ENCODE results near the gene AGPS. TPM values are rescaled to one million over a fixed set of nuclear protein-coding genes. Genes with fewer than 3 reads are reported as not detected.

Gene AGPS
- total RNA-seq, 1 donor from 2014 or later, result 60.1 TPM

DNA sequence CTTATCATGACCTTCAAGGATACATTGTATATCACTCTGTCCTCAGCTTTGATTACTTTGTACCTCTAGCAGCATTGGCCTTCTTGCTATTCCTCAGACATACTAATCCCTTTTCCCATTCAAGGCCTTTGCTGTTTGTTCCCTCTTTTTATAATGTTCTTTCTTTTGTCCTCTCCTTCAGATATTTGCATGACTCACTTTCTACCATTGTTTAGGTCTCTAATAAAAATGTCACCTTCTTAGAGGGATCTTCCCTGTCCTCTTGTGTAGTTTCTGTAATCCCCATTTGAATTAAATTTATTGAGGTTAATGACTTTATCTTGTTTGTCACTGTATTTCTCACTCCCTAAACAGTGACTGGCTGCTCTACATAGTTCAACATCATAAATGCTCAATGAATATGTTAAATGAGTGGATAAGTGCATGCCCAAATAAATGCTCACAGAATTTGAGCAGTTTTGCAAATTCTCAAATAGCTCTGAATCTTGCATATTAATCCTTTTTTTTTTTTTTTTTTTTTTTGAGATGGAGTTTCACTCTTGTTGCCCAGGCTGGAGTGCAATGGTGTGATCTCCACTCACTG lies 135.9 kb downstream of the AGPS start:
- Histone ChIP-seq H3K27me3 (ENCODE audit: low read depth) (no peaks in the 10 kb centered on the region), H3K4me1 (no peaks in the 10 kb centered on the region), H3K36me3 (peaks cover 15% of the 10 kb centered on the region), H3K27ac (no peak overlapping the region), H3K9me3 (no peaks in the 10 kb centered on the region), H3K4me3 (no peak overlapping the region)
- no peak for TF ChIP-seq CTCF (IDR thresholded peaks at IDR 0.05)
- no peak for ATAC-seq
- DNase-seq, result no peak
- intact Hi-C loops (cut with DNase I), result no loop called here

DNA sequence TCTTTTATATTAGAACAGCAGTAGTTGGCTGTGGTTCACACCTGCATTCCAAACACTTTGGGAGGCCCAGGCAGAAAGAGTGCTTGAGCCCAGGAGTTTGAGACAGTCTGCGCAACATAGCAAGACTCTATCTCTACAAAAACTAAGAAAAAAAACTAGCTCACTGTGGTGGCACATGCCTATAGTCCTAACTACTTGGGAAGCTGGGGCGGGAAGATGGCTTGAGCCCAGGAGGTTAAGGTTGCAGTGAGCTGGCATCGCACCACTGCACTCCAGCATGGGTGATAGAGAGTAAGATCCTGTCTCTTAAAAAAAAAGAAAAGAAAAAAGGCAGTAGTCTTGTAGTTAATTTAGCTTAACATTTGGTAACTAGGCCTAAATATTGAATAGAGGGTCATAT lies 136.6 kb downstream of the AGPS start:
- H3K27ac ChIP-seq, result no peak overlapping the region
- H3K4me1 ChIP-seq, result no peaks in the 10 kb centered on the region

GRCh38 chr2:177530561-177530960 lies 138.0 kb downstream of the AGPS start:
- no peak for DNase-seq
- intact Hi-C loops (cut with DNase I), result no loop called here

More for the DNA sequence above, 136.6 kb downstream of the AGPS start:
- intact Hi-C loops (cut with DNase I), result no loop called here
- H3K9me3 ChIP-seq, result no peaks in the 10 kb centered on the region
- no peak for DNase-seq
- no peak for ATAC-seq
- TF ChIP-seq CTCF (IDR thresholded peaks at IDR 0.05), result no peak
- H3K4me3 ChIP-seq, result no peak overlapping the region
- H3K27me3 ChIP-seq (ENCODE audit: low read depth), result no peaks in the 10 kb centered on the region
- peaks cover 15% of the 10 kb centered on the region for H3K36me3 ChIP-seq

DNA sequence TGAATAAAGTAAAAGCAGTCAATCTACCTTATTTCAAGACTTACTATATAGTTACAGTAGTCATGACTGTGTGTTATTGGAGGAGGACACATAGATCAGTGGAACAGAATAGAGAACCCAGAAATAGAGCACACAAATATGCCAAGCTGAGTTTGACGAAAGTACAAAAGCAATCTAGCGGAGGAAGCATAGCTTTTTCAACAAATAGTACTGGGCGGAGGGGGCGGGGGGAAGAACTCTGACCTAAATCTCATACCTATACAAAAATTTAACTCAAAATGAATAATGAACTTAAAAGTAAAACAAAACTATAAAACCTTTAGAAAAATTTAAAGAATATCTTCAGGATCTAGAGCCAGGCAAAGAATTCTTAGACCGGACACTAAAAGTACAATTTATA lies 139.1 kb downstream of the AGPS start:
- Histone ChIP-seq H3K4me3 (no peak overlapping the region), H3K36me3 (no peaks in the 10 kb centered on the region), H3K9me3 (no peaks in the 10 kb centered on the region), H3K4me1 (no peaks in the 10 kb centered on the region), H3K27ac (no peak overlapping the region), H3K27me3 (ENCODE audit: low read depth) (no peaks in the 10 kb centered on the region)
- intact Hi-C loops (cut with DNase I), result no loop called here
- no peak for TF ChIP-seq CTCF (IDR thresholded peaks at IDR 0.05)
- no peak for ATAC-seq
- DNase-seq, result no peak

More at GRCh38 chr2:177530561-177530960, 138.0 kb downstream of the AGPS start:
- Histone ChIP-seq H3K9me3 (no peaks in the 10 kb centered on the region), H3K36me3 (peaks cover 5% of the 10 kb centered on the region), H3K4me3 (no peak overlapping the region), H3K27ac (no peak overlapping the region), H3K4me1 (no peaks in the 10 kb centered on the region), H3K27me3 (ENCODE audit: low read depth) (no peaks in the 10 kb centered on the region)
- TF ChIP-seq CTCF (IDR thresholded peaks at IDR 0.05), result no peak
- no peak for ATAC-seq

DNA sequence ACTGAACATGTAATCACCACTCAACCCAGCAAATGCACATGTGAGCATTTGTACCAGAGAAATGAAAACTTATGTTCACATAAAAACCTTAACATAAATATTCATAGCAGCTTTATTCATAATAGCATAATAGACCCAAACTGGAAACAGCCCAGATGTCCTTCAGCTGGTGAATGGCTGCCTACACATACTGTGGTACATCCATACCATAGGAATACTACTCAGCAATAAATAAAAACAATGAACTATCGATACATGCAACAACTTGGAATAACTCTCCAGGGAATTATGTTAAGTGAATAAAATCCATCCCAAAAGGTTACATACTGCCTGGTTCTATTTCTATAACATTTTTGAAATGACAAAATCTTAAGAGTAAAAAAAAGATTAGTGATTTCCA lies 140.0 kb downstream of the AGPS start:
- H3K4me1 ChIP-seq, result no peaks in the 10 kb centered on the region
- H3K9me3 ChIP-seq, result no peaks in the 10 kb centered on the region
- H3K27me3 ChIP-seq (ENCODE audit: low read depth), result no peaks in the 10 kb centered on the region
- intact Hi-C loops (cut with DNase I), result no loop called here
- H3K36me3 ChIP-seq, result no peaks in the 10 kb centered on the region
- DNase-seq (no peak), ATAC-seq (no peak)
- TF ChIP-seq CTCF (IDR thresholded peaks at IDR 0.05), result no peak
- H3K4me3 ChIP-seq, result no peak overlapping the region
- no peak overlapping the region for H3K27ac ChIP-seq
